Measurements from ENCODE around the gene WDR27.

WDR27 gene

GRCh38 chr6:169536446-169537170 lies 165.2 kb downstream of the WDR27 start:
- DNase-seq (ENCODE audit: low read depth), result no peak
- no peak for TF ChIP-seq CTCF (IDR thresholded peaks at IDR 0.05; ENCODE audit: control insufficient read depth, extremely low read depth, insufficient read depth)
- H3K4me3 ChIP-seq (ENCODE audit: low read depth, low read length), result no peak overlapping the region

- no peak for TF ChIP-seq CTCF (IDR thresholded peaks at IDR 0.05; ENCODE audit: control insufficient read depth, extremely low read depth, insufficient read depth)
- H3K4me3 ChIP-seq (ENCODE audit: low read depth, low read length), result no peak overlapping the region
- no peak for DNase-seq (ENCODE audit: low read depth)
These were observed 167.8 kb downstream of the WDR27 start for GRCh38 chr6:169534039-169534421.

GRCh38 chr6:169533301-169534038 lies 168.4 kb downstream of the WDR27 start:
- H3K4me3 ChIP-seq (ENCODE audit: low read depth, low read length), result no peak overlapping the region
- DNase-seq (ENCODE audit: low read depth), result no peak
- no peak for TF ChIP-seq CTCF (IDR thresholded peaks at IDR 0.05; ENCODE audit: control insufficient read depth, extremely low read depth, insufficient read depth)

GRCh38 chr6:169530752-169531123 lies 171.1 kb downstream of the WDR27 start:
- H3K4me3 ChIP-seq (ENCODE audit: low read depth, low read length), result no peak overlapping the region
- TF ChIP-seq CTCF (IDR thresholded peaks at IDR 0.05; ENCODE audit: control insufficient read depth, extremely low read depth, insufficient read depth), result no peak
- DNase-seq (ENCODE audit: low read depth), result no peak

GRCh38 chr6:169529931-169530751 lies 171.7 kb downstream of the WDR27 start:
- H3K4me3 ChIP-seq (ENCODE audit: low read depth, low read length), result no peak overlapping the region
- DNase-seq (ENCODE audit: low read depth), result peak; percentile 76
- no peak for TF ChIP-seq CTCF (IDR thresholded peaks at IDR 0.05; ENCODE audit: control insufficient read depth, extremely low read depth, insufficient read depth)

- H3K4me3 ChIP-seq (ENCODE audit: low read depth, low read length), result no peak overlapping the region
- DNase-seq (ENCODE audit: low read depth), result peak; percentile 23
- no peak for TF ChIP-seq CTCF (IDR thresholded peaks at IDR 0.05; ENCODE audit: control insufficient read depth, extremely low read depth, insufficient read depth)
These were observed 173.1 kb downstream of the WDR27 start for GRCh38 chr6:169528755-169529154.
